Vagina (tissue), 2 donors: ENCODE measurements around the gene TBC1D8.

Experiments used
- CTCF ChIP-seq, 3 experiments: fragments of 450-650 bp in 2 of 3; fragments of 200-600 bp in 1 of 3; sonication (generic) in 1 of 3; IDR thresholded peaks; one replicate each; pipeline ENCODE4 v1.5.1; 2017 to 2019; ENCODE audit warnings: antibody characterized with exemption in 3 of 3, mild to moderate bottlenecking in 2 of 3, moderate library complexity in 2 of 3
- POLR2A ChIP-seq, 2 donors: fragments of 450-650 bp; IDR thresholded peaks; one replicate each; pipeline ENCODE4 v1.6.1; 2017; ENCODE audit warnings: antibody characterized with exemption in 2 of 2, mild to moderate bottlenecking in 2 of 2, moderate library complexity in 2 of 2
- POLR2AphosphoS5 ChIP-seq, 2 donors: sonication (generic); formaldehyde crosslinking; IDR thresholded peaks; one replicate each; pipeline ENCODE4 v1.9.0; 2017; ENCODE audit warnings: antibody characterized with exemption in 2 of 2, mild to moderate bottlenecking in 2 of 2, low read depth in 1 of 2; ENCODE audit not compliant: insufficient read depth in 1 of 2

- TF ChIP-seq CTCF (IDR thresholded peaks at IDR 0.05), result no peak
- TF ChIP-seq POLR2AphosphoS5 (IDR thresholded peaks at IDR 0.05; ENCODE audit: insufficient read depth in 1 of 2, low read depth in 1 of 2), result no peak
- no peak for TF ChIP-seq POLR2A (IDR thresholded peaks at IDR 0.05)
These were observed 24.8 kb upstream of the TBC1D8 start for GRCh38 chr2:101175991-101176390.
